RWPE2 (cell line): ENCODE measurements around the gene CCDC85B.

Source experiments
- ATAC-seq: fragments of 200-7000 bp; cut with Tn5 transposase; 3 replicates; pipeline ENCODE4 v1.9.1; 2021; ENCODE audit warnings: low read depth
- DNase-seq: peaks from one replicate; pipeline ENCODE4 v3.0.0-alpha.2; 2020; ENCODE audit warnings: low spot score
- H3K27ac ChIP-seq: fragments of 450-650 bp; 2 replicates; pipeline ENCODE4 v1.5.1; 2017; ENCODE audit warnings: mild to moderate bottlenecking; ENCODE audit not compliant: poor library complexity, severe bottlenecking
- H3K27me3 ChIP-seq: fragments of 250-450 bp; sonication (Bioruptor Pico); 2 replicates; pipeline ENCODE4 v1.5.1; 2021; ENCODE audit warnings: mild to moderate bottlenecking, moderate library complexity; ENCODE audit not compliant: insufficient read depth, poor library complexity, severe bottlenecking
- H3K36me3 ChIP-seq: fragments of 250-450 bp; sonication (Bioruptor Pico); 2 replicates; pipeline ENCODE4 v1.5.1; 2020; ENCODE audit warnings: low read depth, mild to moderate bottlenecking, moderate library complexity
- H3K4me1 ChIP-seq: fragments of 250-450 bp; sonication (Bioruptor Pico); 2 replicates; pipeline ENCODE4 v1.5.1; 2021; ENCODE audit warnings: mild to moderate bottlenecking, moderate library complexity; ENCODE audit not compliant: insufficient read depth, poor library complexity, severe bottlenecking
- H3K4me3 ChIP-seq: fragments of 250-450 bp; sonication (Bioruptor Pico); 2 replicates; pipeline ENCODE4 v1.5.1; 2021; ENCODE audit warnings: mild to moderate bottlenecking, moderate library complexity; ENCODE audit not compliant: severe bottlenecking
- H3K9me3 ChIP-seq: fragments of 250-450 bp; sonication (Bioruptor Pico); 2 replicates; pipeline ENCODE4 v1.5.1; 2021; ENCODE audit warnings: mild to moderate bottlenecking, moderate library complexity; ENCODE audit not compliant: severe bottlenecking
- TF ChIP-seq, protein P1 (sequence below): fragments of 450-650 bp; IDR thresholded peaks from one replicate; pipeline ENCODE4 v1.5.1; 2017; ENCODE audit warnings: mild to moderate bottlenecking, moderate library complexity; ENCODE audit not compliant: poor library complexity, severe bottlenecking

CCDC85B gene

DNA sequence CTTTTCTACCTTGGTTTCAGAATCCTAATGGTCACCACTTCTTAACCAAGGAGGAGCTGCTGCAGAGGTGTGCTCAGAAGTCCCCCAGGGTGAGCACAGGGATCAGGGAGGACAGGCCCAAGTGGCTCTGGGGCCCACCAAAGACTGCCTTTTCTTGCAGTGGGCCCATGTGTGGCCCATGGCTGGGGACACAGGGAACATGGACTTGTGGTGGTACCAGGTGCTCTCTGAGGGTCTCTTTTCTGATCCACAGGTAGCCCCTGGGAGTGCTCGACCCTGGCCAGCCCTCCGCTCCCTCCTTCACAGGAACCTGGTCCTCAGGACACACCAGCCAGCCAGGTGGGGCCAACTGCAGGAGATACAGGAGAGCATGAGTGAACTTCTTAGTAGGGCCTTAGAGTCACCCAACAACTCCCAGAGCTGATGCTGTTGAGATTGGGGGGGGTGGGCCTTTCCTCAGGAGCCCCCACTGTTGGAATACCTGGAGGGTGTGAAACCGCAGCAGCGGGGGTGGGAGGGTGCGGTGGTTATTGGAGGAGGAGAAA, 28.2 kb upstream of the CCDC85B start:
- peak; percentile 47 for DNase-seq
- no peak for ATAC-seq

DNA sequence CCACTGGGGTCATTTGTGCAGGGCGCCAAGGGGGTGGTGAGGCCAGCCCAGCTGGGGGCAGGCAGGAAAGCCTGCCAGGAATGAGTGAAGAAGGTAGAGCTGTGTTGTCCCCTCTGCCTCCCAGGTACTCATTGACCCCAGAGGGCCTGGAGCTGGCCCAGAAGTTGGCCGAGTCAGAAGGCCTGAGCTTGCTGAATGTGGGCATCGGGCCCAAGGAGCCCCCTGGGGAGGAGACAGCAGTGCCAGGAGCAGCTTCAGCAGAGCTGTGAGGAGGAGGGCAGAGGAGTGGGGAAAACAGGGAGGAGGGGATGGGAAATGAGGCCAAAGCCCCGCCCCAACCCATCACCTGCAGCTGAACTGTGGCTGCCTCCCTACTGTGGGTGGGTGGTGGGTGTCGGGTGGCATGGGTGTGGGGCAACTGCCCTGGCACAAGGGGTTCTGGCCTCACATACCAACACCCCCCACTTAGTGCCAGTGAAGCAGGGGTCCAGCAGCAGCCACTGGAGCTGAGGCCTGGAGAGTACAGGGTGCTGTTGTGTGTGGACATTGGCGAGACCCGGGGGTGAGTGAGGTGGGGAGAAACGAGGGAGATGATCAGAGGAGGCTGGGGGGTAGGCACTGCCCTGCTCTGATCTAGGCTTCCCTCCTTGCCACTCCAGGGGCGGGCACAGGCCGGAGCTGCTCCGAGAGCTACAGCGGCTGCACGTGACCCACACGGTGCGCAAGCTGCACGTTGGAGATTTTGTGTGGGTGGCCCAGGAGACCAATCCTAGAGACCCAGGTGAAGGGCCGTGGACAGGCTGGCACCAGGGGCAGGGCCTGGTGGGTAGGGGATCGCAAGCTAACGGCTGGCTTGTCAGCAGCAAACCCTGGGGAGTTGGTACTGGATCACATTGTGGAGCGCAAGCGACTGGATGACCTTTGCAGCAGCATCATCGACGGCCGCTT, 27.3 kb upstream of the CCDC85B start:
- TF ChIP-seq, protein P1, sequence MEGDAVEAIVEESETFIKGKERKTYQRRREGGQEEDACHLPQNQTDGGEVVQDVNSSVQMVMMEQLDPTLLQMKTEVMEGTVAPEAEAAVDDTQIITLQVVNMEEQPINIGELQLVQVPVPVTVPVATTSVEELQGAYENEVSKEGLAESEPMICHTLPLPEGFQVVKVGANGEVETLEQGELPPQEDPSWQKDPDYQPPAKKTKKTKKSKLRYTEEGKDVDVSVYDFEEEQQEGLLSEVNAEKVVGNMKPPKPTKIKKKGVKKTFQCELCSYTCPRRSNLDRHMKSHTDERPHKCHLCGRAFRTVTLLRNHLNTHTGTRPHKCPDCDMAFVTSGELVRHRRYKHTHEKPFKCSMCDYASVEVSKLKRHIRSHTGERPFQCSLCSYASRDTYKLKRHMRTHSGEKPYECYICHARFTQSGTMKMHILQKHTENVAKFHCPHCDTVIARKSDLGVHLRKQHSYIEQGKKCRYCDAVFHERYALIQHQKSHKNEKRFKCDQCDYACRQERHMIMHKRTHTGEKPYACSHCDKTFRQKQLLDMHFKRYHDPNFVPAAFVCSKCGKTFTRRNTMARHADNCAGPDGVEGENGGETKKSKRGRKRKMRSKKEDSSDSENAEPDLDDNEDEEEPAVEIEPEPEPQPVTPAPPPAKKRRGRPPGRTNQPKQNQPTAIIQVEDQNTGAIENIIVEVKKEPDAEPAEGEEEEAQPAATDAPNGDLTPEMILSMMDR: no peak
- H3K4me3 ChIP-seq: no peak overlapping the region
- no peaks in the 10 kb centered on the region for H3K27me3 ChIP-seq
- H3K4me1 ChIP-seq: no peaks in the 10 kb centered on the region
- no peak for ATAC-seq
- DNase-seq: peak; percentile 47
- H3K27ac ChIP-seq: no peak overlapping the region
- H3K36me3 ChIP-seq: peaks cover 69% of the 10 kb centered on the region
- H3K9me3 ChIP-seq: no peaks in the 10 kb centered on the region

More for the DNA sequence above, 28.2 kb upstream of the CCDC85B start:
- no peaks in the 10 kb centered on the region for H3K4me1 ChIP-seq
- peak overlapping the region; percentile 91 for H3K27ac ChIP-seq
- H3K9me3 ChIP-seq: no peaks in the 10 kb centered on the region
- H3K36me3 ChIP-seq: peaks cover 63% of the 10 kb centered on the region
- H3K27me3 ChIP-seq: no peaks in the 10 kb centered on the region
- no peak overlapping the region for H3K4me3 ChIP-seq
- TF ChIP-seq, protein P1: no peak

DNA sequence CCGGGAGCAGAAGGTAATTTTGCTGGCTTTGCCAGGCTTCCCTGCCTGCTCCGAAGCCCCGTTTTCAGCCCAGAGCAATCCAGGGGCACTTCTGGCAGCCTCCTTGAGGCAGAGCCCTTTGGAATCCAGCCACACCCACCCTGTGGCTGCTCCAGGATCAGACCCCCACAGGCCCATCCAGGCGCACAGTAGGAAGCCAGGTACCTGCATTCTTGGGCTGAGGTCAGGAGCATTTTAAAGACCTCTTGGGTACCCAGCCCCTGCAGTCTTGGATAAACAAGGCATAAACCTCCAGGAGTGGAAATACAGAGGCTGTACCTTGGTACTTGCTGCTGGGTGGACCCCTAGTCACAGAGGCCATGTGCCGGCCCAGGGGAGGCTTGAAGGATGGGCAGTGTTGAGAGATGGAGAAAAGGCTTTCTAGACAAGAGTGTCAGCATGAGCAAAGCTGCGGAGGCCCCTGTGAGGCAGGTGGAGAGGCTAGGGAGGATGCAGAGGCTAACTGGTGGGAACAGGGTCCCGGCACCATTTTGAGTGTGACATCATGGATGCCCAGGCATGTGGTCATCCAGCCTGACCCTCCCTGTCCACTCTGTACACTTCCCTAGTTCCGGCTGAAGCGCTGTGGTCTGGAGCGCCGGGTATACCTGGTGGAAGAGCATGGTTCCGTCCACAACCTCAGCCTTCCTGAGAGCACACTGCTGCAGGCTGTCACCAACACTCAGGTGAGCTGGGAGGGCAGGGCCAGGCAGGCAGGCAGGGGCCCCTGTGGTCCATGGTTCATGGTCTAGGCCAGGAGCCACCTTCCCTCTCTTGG, 26.4 kb upstream of the CCDC85B start:
- Histone ChIP-seq H3K9me3 (no peaks in the 10 kb centered on the region), H3K4me1 (no peaks in the 10 kb centered on the region), H3K27ac (no peak overlapping the region), H3K27me3 (no peaks in the 10 kb centered on the region), H3K36me3 (peaks cover 69% of the 10 kb centered on the region), H3K4me3 (no peak overlapping the region)
- TF ChIP-seq, protein P1: no peak
- no peak for ATAC-seq
- DNase-seq: peak; percentile 47

DNA sequence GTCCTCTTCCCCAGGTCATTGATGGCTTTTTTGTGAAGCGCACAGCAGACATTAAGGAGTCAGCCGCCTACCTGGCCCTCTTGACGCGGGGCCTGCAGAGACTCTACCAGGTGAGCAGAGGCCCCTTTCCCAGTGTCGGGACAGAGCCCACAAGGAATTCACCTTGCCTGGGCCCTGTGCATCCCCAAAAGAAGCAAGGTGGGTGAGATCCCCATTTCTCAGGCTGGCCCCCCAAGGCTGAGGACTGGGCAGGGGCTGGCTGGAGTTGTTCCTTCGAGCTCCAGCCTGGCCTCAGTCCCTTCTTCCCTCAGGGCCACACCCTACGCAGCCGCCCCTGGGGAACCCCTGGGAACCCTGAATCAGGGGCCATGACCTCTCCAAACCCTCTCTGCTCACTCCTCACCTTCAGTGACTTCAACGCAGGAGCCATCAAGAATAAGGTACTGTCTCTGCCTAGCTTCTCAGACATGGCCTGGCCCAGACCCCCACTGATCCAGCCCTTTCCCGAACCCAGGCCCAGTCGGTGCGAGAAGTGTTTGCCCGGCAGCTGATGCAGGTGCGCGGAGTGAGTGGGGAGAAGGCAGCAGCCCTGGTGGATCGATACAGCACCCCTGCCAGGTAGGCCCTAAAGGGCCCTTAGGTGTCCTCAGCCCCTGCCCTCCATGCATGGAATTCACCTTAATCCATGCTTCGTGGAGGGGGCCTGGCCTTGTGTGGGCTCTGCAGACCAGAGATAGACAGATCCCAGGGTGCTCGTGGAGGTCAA, 25.6 kb upstream of the CCDC85B start:
- no peaks in the 10 kb centered on the region for H3K9me3 ChIP-seq
- peaks cover 69% of the 10 kb centered on the region for H3K36me3 ChIP-seq
- no peak overlapping the region for H3K27ac ChIP-seq
- ATAC-seq (no peak), DNase-seq (no peak)
- H3K27me3 ChIP-seq: no peaks in the 10 kb centered on the region
- no peaks in the 10 kb centered on the region for H3K4me1 ChIP-seq
- H3K4me3 ChIP-seq: no peak overlapping the region
- TF ChIP-seq, protein P1: no peak
